HG03432 (cell line): ENCODE measurements around the gene B3GNT8.
"Not testable (repeated sequence)": the region's sequence is repeated elsewhere in the genome, so short reads cannot be mapped to it uniquely, and the experiment has no call there.

Source experiments
- ATAC-seq: cut with Tn5 transposase; IDR thresholded peaks from one replicate; pipeline ENCODE4 v1.9.1; 2021; ENCODE audit warnings: mild to moderate bottlenecking, moderate library complexity; ENCODE audit not compliant: unreplicated experiment

The B3GNT8 gene

GRCh38 chr19:41420101-41420880 is 6.9 kb downstream of the B3GNT8 start:
- no peak for ATAC-seq

GRCh38 chr19:41416194-41416674 is 10.9 kb downstream of the B3GNT8 start:
- ATAC-seq = no peak

- no peak for ATAC-seq
Observed at GRCh38 chr19:41415154-41415571, 12.0 kb downstream of the B3GNT8 start.

- no peak for ATAC-seq
Observed at GRCh38 chr19:41414461-41414860, 12.7 kb downstream of the B3GNT8 start.

- no peak for ATAC-seq
Observed at GRCh38 chr19:41413947-41414346, 13.2 kb downstream of the B3GNT8 start.

GRCh38 chr19:41412953-41413352 is 14.2 kb downstream of the B3GNT8 start:
- no peak for ATAC-seq

- no peak for ATAC-seq
Observed at GRCh38 chr19:41411968-41412265, 15.3 kb downstream of the B3GNT8 start.

GRCh38 chr19:41411100-41411967 is 15.8 kb downstream of the B3GNT8 start:
- ATAC-seq = no peak

- no peak for ATAC-seq
Observed at GRCh38 chr19:41410336-41411054, 16.7 kb downstream of the B3GNT8 start.

GRCh38 chr19:41409288-41409687 is 17.9 kb downstream of the B3GNT8 start:
- no peak for ATAC-seq

GRCh38 chr19:41408846-41409245 is 18.3 kb downstream of the B3GNT8 start:
- ATAC-seq = not testable (repeated sequence)

- no peak for ATAC-seq
Observed at GRCh38 chr19:41408256-41408655, 18.9 kb downstream of the B3GNT8 start.

- no peak for ATAC-seq
Observed at GRCh38 chr19:41407271-41407670, 19.9 kb downstream of the B3GNT8 start.

GRCh38 chr19:41405776-41406175 is 21.4 kb downstream of the B3GNT8 start:
- no peak for ATAC-seq

- ATAC-seq = no peak
Observed at GRCh38 chr19:41403181-41403970, 23.8 kb downstream of the B3GNT8 start.

GRCh38 chr19:41402010-41402409 is 25.2 kb downstream of the B3GNT8 start:
- ATAC-seq = no peak

GRCh38 chr19:41401483-41401882 is 25.7 kb downstream of the B3GNT8 start:
- no peak for ATAC-seq

GRCh38 chr19:41399525-41399924 is 27.6 kb downstream of the B3GNT8 start:
- no peak for ATAC-seq

GRCh38 chr19:41399091-41399490 is 28.1 kb downstream of the B3GNT8 start:
- no peak for ATAC-seq

GRCh38 chr19:41398598-41398997 is 28.6 kb downstream of the B3GNT8 start:
- no peak for ATAC-seq

GRCh38 chr19:41398050-41398418 is 29.1 kb downstream of the B3GNT8 start:
- no peak for ATAC-seq
